ENCODE results near the gene PRKAG2.
"Not testable (repeated sequence)": the region's sequence is repeated elsewhere in the genome, so short reads cannot be mapped to it uniquely, and the experiment has no call there.

Gene PRKAG2

DNA sequence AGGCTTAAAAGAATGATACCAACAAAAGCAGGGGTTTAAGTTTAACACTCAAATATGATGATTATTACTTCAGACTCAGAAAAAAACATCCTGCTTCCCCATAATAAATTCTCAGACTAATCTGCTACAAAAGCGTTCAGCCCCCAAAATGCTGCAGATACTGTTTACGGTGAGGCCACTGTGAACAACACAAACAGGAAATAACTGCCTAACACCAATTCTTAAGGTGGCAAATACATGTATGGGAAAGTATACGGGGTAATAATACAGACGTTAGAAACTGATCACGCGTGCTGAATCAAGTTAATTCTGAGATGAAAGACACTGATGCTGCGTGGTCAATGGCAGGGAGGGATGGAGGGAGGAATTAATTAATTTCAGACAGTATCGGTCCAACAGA lies 295.2 kb downstream of the PRKAG2 start:
- in situ Hi-C loops (cut with HindIII; ENCODE audit: low pct_ligation_motif_present, low sequenced_read_pairs) = no loop called here
- Histone ChIP-seq H3K27ac (no peak overlapping the region), H3K4me3 (ENCODE audit: low read depth, low read length) (no peak overlapping the region), H3K27me3 (replicated peaks) (no peaks in the 10 kb centered on the region), H3K36me3 (replicated peaks) (peaks cover 8% of the 10 kb centered on the region)
- no peak for DNase-seq
- TF ChIP-seq, protein P1, sequence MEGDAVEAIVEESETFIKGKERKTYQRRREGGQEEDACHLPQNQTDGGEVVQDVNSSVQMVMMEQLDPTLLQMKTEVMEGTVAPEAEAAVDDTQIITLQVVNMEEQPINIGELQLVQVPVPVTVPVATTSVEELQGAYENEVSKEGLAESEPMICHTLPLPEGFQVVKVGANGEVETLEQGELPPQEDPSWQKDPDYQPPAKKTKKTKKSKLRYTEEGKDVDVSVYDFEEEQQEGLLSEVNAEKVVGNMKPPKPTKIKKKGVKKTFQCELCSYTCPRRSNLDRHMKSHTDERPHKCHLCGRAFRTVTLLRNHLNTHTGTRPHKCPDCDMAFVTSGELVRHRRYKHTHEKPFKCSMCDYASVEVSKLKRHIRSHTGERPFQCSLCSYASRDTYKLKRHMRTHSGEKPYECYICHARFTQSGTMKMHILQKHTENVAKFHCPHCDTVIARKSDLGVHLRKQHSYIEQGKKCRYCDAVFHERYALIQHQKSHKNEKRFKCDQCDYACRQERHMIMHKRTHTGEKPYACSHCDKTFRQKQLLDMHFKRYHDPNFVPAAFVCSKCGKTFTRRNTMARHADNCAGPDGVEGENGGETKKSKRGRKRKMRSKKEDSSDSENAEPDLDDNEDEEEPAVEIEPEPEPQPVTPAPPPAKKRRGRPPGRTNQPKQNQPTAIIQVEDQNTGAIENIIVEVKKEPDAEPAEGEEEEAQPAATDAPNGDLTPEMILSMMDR (IDR thresholded peaks at IDR 0.05; ENCODE audit: low read depth, low read length, missing control alignments) = no peak

DNA sequence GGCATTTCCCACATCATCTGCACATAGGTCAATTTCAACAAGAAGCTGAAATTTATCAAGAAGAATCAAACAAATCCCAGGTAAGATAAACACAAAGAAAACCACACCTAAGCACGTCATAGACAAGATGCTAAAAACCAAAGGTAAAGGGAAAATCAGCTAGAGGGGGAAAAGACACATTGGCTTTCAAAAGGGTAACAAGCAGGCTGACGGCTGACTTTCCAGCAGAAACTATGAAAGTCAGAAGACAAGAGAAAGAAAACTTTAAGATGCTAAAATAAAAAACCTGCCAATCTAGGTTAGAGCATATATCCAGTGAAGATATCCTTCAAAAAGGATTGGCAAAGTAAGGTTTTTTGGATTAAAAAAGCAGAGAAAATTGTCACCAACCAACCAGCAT lies 297.3 kb downstream of the PRKAG2 start:
- Histone ChIP-seq H3K27ac (no peak overlapping the region), H3K27me3 (replicated peaks) (no peaks in the 10 kb centered on the region), H3K4me3 (ENCODE audit: low read depth, low read length) (no peak overlapping the region), H3K36me3 (replicated peaks) (peaks cover 8% of the 10 kb centered on the region)
- in situ Hi-C loops (cut with HindIII; ENCODE audit: low pct_ligation_motif_present, low sequenced_read_pairs) = no loop called here
- TF ChIP-seq, protein P1 (IDR thresholded peaks at IDR 0.05; ENCODE audit: low read depth, low read length, missing control alignments) = no peak
- DNase-seq = no peak

DNA sequence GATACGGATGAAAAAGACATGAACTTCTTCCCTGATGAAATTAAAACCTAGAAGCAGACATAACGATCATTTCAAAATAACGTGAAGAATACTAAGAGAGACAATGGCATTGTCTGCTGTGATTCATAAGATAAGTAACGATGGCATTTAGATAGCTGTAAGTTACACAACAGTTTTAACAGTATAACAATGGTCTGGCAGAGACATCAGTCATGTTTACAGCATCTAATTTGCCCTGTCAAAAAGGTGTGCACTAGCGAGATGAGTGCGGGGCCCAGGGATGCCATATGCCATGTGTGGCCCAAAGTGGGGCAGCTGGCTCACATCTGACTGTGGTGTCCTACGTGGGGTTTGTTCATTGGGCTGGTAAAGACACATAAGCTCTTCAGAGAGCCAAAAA lies 301.5 kb downstream of the PRKAG2 start:
- TF ChIP-seq, protein P1 (IDR thresholded peaks at IDR 0.05; ENCODE audit: low read depth, low read length, missing control alignments) = no peak
- in situ Hi-C loops (cut with HindIII; ENCODE audit: low pct_ligation_motif_present, low sequenced_read_pairs) = no loop called here
- Histone ChIP-seq H3K27ac (no peak overlapping the region), H3K36me3 (replicated peaks) (peaks cover 3% of the 10 kb centered on the region), H3K4me3 (ENCODE audit: low read depth, low read length) (no peak overlapping the region), H3K27me3 (replicated peaks) (no peaks in the 10 kb centered on the region)
- no peak for DNase-seq

DNA sequence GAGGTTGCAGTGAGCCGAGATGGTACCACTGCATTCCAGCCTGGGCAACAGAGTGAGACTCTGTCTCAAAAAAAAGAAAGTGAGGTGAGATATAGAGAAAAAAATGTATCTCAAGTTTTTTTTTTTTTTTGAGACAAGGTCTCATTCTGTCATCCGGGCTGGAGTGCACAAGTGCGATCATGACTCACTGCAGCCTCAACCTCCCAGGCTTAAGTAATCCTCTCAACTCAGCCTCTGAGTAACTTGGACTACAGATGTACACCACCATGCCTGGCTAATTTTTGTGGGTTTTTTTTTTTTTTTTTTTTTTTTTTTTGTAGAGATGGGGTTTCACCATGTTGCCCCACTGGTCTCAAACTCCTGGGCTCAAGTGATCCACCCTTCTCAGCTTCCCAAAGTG lies 303.9 kb downstream of the PRKAG2 start:
- in situ Hi-C loops (cut with HindIII; ENCODE audit: low pct_ligation_motif_present, low sequenced_read_pairs); H3K27me3 ChIP-seq (replicated peaks): not testable (repeated sequence)

DNA sequence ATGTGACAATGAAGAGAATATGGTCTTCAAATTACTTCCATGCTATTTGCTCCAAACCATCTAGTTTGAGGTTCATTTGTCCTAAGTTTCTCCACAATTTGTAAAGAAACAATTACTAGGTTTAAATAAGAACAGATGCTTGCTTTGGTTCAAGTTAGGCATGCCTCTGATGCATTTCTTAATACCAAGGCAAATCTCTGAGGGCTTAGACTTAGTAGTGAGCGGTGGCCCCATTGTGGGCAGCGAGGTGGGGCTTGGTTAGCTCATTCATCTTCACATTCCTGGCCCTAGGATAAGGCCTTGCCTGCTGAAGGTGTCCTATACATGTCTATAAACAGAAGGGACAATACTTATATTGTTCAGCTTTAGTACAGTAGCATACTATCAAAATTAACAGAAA lies 304.8 kb downstream of the PRKAG2 start:
- TF ChIP-seq, protein P1 (IDR thresholded peaks at IDR 0.05; ENCODE audit: low read depth, low read length, missing control alignments) = no peak
- H3K36me3 ChIP-seq (replicated peaks) = peaks cover 22% of the 10 kb centered on the region
- in situ Hi-C loops (cut with HindIII; ENCODE audit: low pct_ligation_motif_present, low sequenced_read_pairs) = no loop called here
- no peak overlapping the region for H3K27ac ChIP-seq
- H3K4me3 ChIP-seq (ENCODE audit: low read depth, low read length) = no peak overlapping the region
- no peaks in the 10 kb centered on the region for H3K27me3 ChIP-seq (replicated peaks)
- DNase-seq = no peak

More for the DNA sequence above, 303.9 kb downstream of the PRKAG2 start:
- Histone ChIP-seq H3K36me3 (replicated peaks) (peaks cover 19% of the 10 kb centered on the region), H3K27ac (peak overlapping the region; percentile 38)
- DNase-seq = peak; percentile 85
- not testable (repeated sequence) for H3K4me3 ChIP-seq (ENCODE audit: low read depth, low read length)

DNA sequence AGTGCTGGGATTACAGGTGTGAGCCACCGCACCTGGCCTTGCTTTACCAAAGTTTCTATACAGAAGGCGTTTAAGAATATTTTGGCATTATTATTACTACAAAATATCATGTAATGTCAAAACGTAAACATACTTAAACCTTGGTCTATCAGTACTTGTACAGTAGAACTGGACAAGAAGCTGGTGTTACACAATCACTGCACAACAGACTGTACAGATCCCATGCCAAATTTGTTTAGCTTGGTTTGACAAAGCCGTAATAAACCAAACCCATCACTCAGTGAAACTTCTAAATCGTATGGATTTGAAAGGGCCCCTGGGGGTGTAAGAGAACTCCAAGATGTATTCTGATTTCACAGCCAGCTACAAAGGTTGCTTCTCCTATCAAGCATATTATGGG lies 305.4 kb downstream of the PRKAG2 start:
- TF ChIP-seq, protein P1 (IDR thresholded peaks at IDR 0.05; ENCODE audit: low read depth, low read length, missing control alignments) = no peak
- no peak for DNase-seq

More for the DNA sequence above, 305.4 kb downstream of the PRKAG2 start:
- H3K36me3 ChIP-seq (replicated peaks) = peaks cover 23% of the 10 kb centered on the region
- H3K27ac ChIP-seq = no peak overlapping the region
- H3K27me3 ChIP-seq (replicated peaks) = no peaks in the 10 kb centered on the region
- in situ Hi-C loops (cut with HindIII; ENCODE audit: low pct_ligation_motif_present, low sequenced_read_pairs) = no loop called here
- no peak overlapping the region for H3K4me3 ChIP-seq (ENCODE audit: low read depth, low read length)

Data from brain microvascular endothelial cell (primary cell).